HG02759 (cell line): ENCODE results near the gene CLDN2.

Experiments
- ATAC-seq: cut with Tn5 transposase; IDR thresholded peaks from one replicate; pipeline ENCODE4 v1.9.1; 2021; ENCODE audit warnings: mild to moderate bottlenecking, moderate library complexity; ENCODE audit not compliant: unreplicated experiment

Gene CLDN2

GRCh38 chrX:106917830-106918500 lies 2.2 kb upstream of the CLDN2 start:
- no peak for ATAC-seq

- ATAC-seq, result no peak
Observed at GRCh38 chrX:106921637-106922036, 1.4 kb downstream of the CLDN2 start.

GRCh38 chrX:106927023-106927422 lies 6.8 kb downstream of the CLDN2 start:
- ATAC-seq, result no peak

- ATAC-seq, result no peak
Observed at GRCh38 chrX:106927700-106928099, 7.5 kb downstream of the CLDN2 start.

- no peak for ATAC-seq
Observed at GRCh38 chrX:106928227-106928626, 8.0 kb downstream of the CLDN2 start.

GRCh38 chrX:106931831-106932491 lies 11.8 kb downstream of the CLDN2 start:
- no peak for ATAC-seq

- ATAC-seq, result no peak
Observed at GRCh38 chrX:106932492-106932923, 12.3 kb downstream of the CLDN2 start.

- no peak for ATAC-seq
Observed at GRCh38 chrX:106932960-106933537, 12.8 kb downstream of the CLDN2 start.

- ATAC-seq, result no peak
Observed at GRCh38 chrX:106933538-106933961, 13.3 kb downstream of the CLDN2 start.

GRCh38 chrX:106935175-106935574 lies 15.0 kb downstream of the CLDN2 start:
- ATAC-seq, result no peak

- no peak for ATAC-seq
Observed at GRCh38 chrX:106936246-106936645, 16.0 kb downstream of the CLDN2 start.

GRCh38 chrX:106939566-106939965 lies 19.4 kb downstream of the CLDN2 start:
- no peak for ATAC-seq

- no peak for ATAC-seq
Observed at GRCh38 chrX:106940068-106940467, 19.9 kb downstream of the CLDN2 start.

- no peak for ATAC-seq
Observed at GRCh38 chrX:106946464-106946863, 26.3 kb downstream of the CLDN2 start.

GRCh38 chrX:106948641-106949040 lies 28.4 kb downstream of the CLDN2 start:
- no peak for ATAC-seq

GRCh38 chrX:106949366-106949765 lies 29.2 kb downstream of the CLDN2 start:
- ATAC-seq, result no peak

- ATAC-seq, result no peak
Observed at GRCh38 chrX:106950381-106950780, 30.2 kb downstream of the CLDN2 start.

GRCh38 chrX:106951230-106951629 lies 31.0 kb downstream of the CLDN2 start:
- no peak for ATAC-seq

- no peak for ATAC-seq
Observed at GRCh38 chrX:106952089-106952488, 31.9 kb downstream of the CLDN2 start.

- ATAC-seq, result no peak
Observed at GRCh38 chrX:106952538-106952937, 32.3 kb downstream of the CLDN2 start.

- no peak for ATAC-seq
Observed at GRCh38 chrX:106952988-106953387, 32.8 kb downstream of the CLDN2 start.

- ATAC-seq, result no peak
Observed at GRCh38 chrX:106954041-106954440, 33.8 kb downstream of the CLDN2 start.
